Body of pancreas (tissue), 4 donors: ENCODE measurements around the gene G3BP1.

Experiments used
- CTCF ChIP-seq, 7 experiments: fragments of 450-650 bp in 4 of 7; fragments of 200-600 bp in 3 of 7; sonication (generic) in 3 of 7; IDR thresholded peaks; one replicate each; pipeline ENCODE4 v1.5.1; 2016 to 2019; ENCODE audit warnings: antibody characterized with exemption in 7 of 7
- POLR2A ChIP-seq, 3 donors: fragments of 450-650 bp; IDR thresholded peaks; one replicate each; pipeline ENCODE4 v1.6.1; 2016; ENCODE audit warnings: antibody characterized with exemption in 3 of 3, mild to moderate bottlenecking in 2 of 3

GRCh38 chr5:151758430-151759241, 13.1 kb upstream of the G3BP1 start, which contains the start of gene ATOX1:
- TF ChIP-seq POLR2A (IDR thresholded peaks at IDR 0.05): peak; percentile 84 to 94 (median 91)
- peak in 6 of 7 experiments; percentile 8 to 61 (median 41) for TF ChIP-seq CTCF (IDR thresholded peaks at IDR 0.05)
